ENCODE measurements around the gene INF2.

GRCh38 chr14:104689881-104690711 is 678 bp downstream of the INF2 start:
- no peak for TF ChIP-seq CTCF (IDR thresholded peaks at IDR 0.05)
- TF ChIP-seq POLR2A (IDR thresholded peaks at IDR 0.05), result no peak
- TF ChIP-seq POLR2AphosphoS5 (IDR thresholded peaks at IDR 0.05), result no peak

Data from prostate gland (tissue), 2 donors.